ENCODE results near the gene GIT1.

The GIT1 gene

GRCh38 chr17:29615492-29616299 is 26.2 kb upstream of the GIT1 start:
- DNase-seq (ENCODE audit: low read depth in 3 of 3), result peak; percentile 67 to 81 (median 69)

- no peak for DNase-seq (ENCODE audit: low read depth in 3 of 3)
Measured at GRCh38 chr17:29615048-29615385, 25.6 kb upstream of the GIT1 start.

GRCh38 chr17:29614349-29615047 is 25.1 kb upstream of the GIT1 start:
- DNase-seq (ENCODE audit: low read depth in 3 of 3), result no peak

- no peak for DNase-seq (ENCODE audit: low read depth in 3 of 3)
Measured at GRCh38 chr17:29613856-29614255, 24.4 kb upstream of the GIT1 start.

GRCh38 chr17:29613352-29613837 is 23.9 kb upstream of the GIT1 start:
- peak; percentile 94 to 97 (median 96) for DNase-seq (ENCODE audit: low read depth in 3 of 3)

- no peak for DNase-seq (ENCODE audit: low read depth in 3 of 3)
Measured at GRCh38 chr17:29612404-29613280, 23.2 kb upstream of the GIT1 start.

- no peak for DNase-seq (ENCODE audit: low read depth in 3 of 3)
Measured at GRCh38 chr17:29612094-29612403, 22.6 kb upstream of the GIT1 start.

GRCh38 chr17:29611351-29612093 is 22.1 kb upstream of the GIT1 start:
- no peak for DNase-seq (ENCODE audit: low read depth in 3 of 3)

GRCh38 chr17:29610395-29610794 is 20.9 kb upstream of the GIT1 start:
- DNase-seq (ENCODE audit: low read depth in 3 of 3), result no peak

GRCh38 chr17:29608986-29609385 is 19.5 kb upstream of the GIT1 start:
- DNase-seq (ENCODE audit: low read depth in 3 of 3), result no peak

GRCh38 chr17:29607557-29608195 is 18.2 kb upstream of the GIT1 start:
- DNase-seq (ENCODE audit: low read depth in 3 of 3), result no peak

GRCh38 chr17:29603109-29603674 is 13.7 kb upstream of the GIT1 start:
- DNase-seq (ENCODE audit: low read depth in 3 of 3), result no peak

GRCh38 chr17:29597361-29598172 is 8.1 kb upstream of the GIT1 start:
- no peak for DNase-seq (ENCODE audit: low read depth in 3 of 3)

GRCh38 chr17:29596811-29597210 is 7.4 kb upstream of the GIT1 start:
- no peak for DNase-seq (ENCODE audit: low read depth in 3 of 3)

- no peak for DNase-seq (ENCODE audit: low read depth in 3 of 3)
Measured at GRCh38 chr17:29595943-29596774, 6.7 kb upstream of the GIT1 start.

- no peak for DNase-seq (ENCODE audit: low read depth in 3 of 3)
Measured at GRCh38 chr17:29595107-29595942, 5.9 kb upstream of the GIT1 start.

- no peak for DNase-seq (ENCODE audit: low read depth in 3 of 3)
Measured at GRCh38 chr17:29594519-29595090, 5.2 kb upstream of the GIT1 start.

Data from stimulated activated CD4-positive, alpha-beta T cell treated with anti-CD3 and anti-CD28 coated beads, TNF-alpha, amount 100 ng/mL, for 48 hours (primary cell).